T-helper 17 cell (primary cell): Measurements from ENCODE around the gene ALDOB. TPM values are rescaled to one million over a fixed set of nuclear protein-coding genes. Genes with fewer than 3 reads are reported as not detected.
"Not testable (repeated sequence)": the region's sequence is repeated elsewhere in the genome, so short reads cannot be mapped to it uniquely, and the experiment has no call there.

Experiments
- ATAC-seq: fragments of 150-1000 bp; cut with Tn5 transposase; 2 replicates; pipeline ENCODE4 v1.10.0; 2021; ENCODE audit warnings: mild to moderate bottlenecking, moderate library complexity
- DNase-seq, 3 donors: peaks; one replicate each; pipeline versions ENCODE4 v3.0.0 to v3.0.0-alpha.2; 2020 to 2021
- H3K9me3 ChIP-seq: one replicate; pipeline ENCODE4 v1.7.0; 2013; ENCODE audit warnings: low read length, mild to moderate bottlenecking; ENCODE audit not compliant: control insufficient read depth, poor library complexity, severe bottlenecking
- H3K27ac Mint-ChIP-seq: one replicate; pipeline ENCODE4 v1.8.0; 2022; ENCODE audit warnings: mild to moderate bottlenecking, moderate library complexity, mixed read lengths
- H3K27me3 Mint-ChIP-seq: one replicate; pipeline ENCODE4 v1.8.0; 2022; ENCODE audit warnings: mixed read lengths
- H3K36me3 Mint-ChIP-seq: one replicate; pipeline ENCODE4 v1.8.0; 2022; ENCODE audit warnings: low read depth, mixed read lengths
- H3K4me1 Mint-ChIP-seq: one replicate; pipeline ENCODE4 v1.8.0; 2022; ENCODE audit warnings: mild to moderate bottlenecking, mixed read lengths
- H3K4me3 Mint-ChIP-seq: one replicate; pipeline ENCODE4 v1.8.0; 2022; ENCODE audit warnings: mild to moderate bottlenecking, moderate library complexity, mixed read lengths
- total RNA-seq, 4 donors: library from RNA in 2 of 4; stranded (reverse) in 2 of 4; gene quantifications; one replicate each; pipeline ENCODE4 v1.2.3 and lab custom pipeline; 2022 to 2026

Gene ALDOB
- total RNA-seq, 2 donors from 2014 or later, result not detected

DNA sequence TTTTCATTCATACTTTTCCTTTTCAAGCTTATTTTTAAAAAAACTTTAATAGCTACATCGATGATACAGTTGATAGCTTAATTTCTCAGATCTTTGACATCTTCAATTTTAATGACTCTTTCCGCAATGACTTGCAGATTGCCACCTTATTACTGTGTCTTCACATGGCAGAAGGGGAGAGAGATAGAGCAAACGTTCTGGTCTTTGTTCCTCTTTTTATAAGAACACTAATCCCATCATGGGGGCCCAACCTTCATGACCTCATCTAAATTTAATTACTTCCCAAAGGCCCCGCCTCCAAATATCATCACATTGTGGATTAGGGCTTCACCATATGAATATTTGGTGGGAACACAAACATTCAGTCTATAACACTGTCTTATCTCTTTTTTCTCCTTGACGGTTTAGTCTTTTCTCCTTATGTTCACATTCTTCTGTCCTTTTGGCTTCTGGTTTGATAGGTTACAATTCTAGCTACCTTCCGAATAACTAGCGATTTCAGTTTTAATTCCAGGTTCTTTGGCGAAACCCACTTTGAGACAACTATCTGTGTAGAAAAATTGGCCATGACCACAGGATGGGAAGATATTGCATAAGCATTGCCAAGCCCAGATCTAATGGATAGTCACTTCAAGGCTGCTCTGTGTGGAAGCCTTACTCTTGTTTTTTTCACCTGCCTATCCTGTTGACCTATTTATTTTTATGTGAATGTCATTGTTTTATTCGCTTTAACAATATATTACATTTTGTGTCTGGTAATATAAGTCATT lies 31.9 kb downstream of the ALDOB start:
- ATAC-seq, result no peak
- no peak for DNase-seq
- H3K9me3 ChIP-seq, result peaks cover 29% of the 10 kb centered on the region
- H3K4me3 Mint-ChIP-seq, result no peak overlapping the region
- H3K4me1 Mint-ChIP-seq, result peaks cover 19% of the 10 kb centered on the region
- H3K36me3 Mint-ChIP-seq, result peaks cover 32% of the 10 kb centered on the region
- no peaks in the 10 kb centered on the region for H3K27me3 Mint-ChIP-seq
- no peak overlapping the region for H3K27ac Mint-ChIP-seq

DNA sequence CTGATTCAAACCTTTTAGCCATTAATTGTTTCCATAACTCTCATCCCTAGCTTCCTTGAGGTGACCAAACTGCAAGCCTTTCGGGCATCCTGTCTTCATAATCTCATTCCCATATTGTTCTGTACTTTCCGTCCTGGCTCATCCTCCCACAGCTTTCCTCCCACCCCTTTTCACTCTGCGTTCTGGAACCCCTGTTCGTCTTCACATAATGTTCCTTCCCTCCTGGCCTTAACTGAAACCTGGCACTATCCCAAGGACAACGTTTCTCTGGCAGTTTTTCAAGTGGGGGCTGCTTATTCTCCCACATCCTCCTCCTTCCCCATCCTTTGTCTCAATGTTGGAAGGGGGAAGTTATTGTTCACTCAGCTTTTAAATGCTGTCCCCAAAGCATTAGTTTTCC lies 35.5 kb downstream of the ALDOB start:
- Mint-ChIP-seq H3K36me3 (peaks cover 30% of the 10 kb centered on the region), H3K4me1 (peaks cover 38% of the 10 kb centered on the region), H3K27ac (peak overlapping the region; percentile 99), H3K4me3 (peak overlapping the region; percentile 67), H3K27me3 (no peaks in the 10 kb centered on the region)
- no peak for DNase-seq
- no peak for ATAC-seq
- H3K9me3 ChIP-seq, result peaks cover 3% of the 10 kb centered on the region

DNA sequence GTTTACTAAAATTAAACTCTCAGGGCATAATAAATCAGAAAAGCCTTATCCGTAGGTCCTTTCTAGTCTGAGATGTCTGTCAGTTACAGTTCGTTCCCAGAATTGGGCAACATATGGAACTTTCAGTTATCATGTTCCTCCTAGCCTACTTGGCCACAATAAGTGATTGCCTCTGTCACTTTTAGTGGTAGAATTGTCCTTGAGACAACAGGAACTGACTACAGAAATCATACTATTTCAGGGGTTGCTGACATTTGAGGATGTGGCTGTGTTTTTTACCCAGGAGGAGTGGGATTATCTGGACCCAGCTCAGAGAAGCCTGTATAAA lies 36.0 kb downstream of the ALDOB start:
- H3K9me3 ChIP-seq, result peaks cover 3% of the 10 kb centered on the region
- Mint-ChIP-seq H3K4me1 (peaks cover 42% of the 10 kb centered on the region), H3K27me3 (no peaks in the 10 kb centered on the region), H3K36me3 (peaks cover 29% of the 10 kb centered on the region), H3K27ac (peak overlapping the region; percentile 99), H3K4me3 (peak overlapping the region; percentile 99)
- DNase-seq (no peak), ATAC-seq (no peak)

DNA sequence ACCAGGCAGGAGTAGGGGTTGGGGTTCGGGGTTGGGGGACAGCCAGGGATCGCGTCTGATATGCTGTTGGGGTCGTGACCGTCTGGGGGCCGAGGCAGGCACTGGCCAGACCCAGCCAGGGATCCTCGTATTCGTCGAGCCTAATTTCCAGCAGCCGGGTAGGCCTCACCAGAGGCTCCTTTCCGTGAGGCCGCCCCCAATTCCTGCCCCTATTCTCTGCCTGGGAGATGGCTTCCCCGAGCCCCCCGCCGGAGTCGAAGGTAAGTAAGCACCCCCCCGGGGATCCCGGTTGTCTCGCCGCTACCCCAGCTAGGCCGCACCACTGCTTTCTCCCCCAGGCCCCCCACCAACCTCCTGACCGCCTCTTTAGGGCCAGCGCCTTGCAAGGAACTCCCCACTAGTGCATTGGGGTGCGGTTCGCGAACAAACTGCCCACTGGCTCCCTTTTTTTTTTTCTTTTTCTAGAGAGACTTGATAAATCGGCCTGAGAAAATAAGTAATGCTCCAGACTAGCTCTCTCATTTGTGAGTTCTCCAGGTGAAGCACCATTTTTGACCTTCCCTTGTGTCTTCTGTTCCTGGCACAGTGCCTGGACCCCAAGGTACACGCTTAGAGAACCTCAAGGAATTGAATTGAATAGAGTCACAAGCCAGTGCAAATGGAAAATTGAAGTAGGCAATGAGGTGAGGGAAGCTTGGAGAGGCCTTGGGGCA lies 36.5 kb downstream of the ALDOB start:
- Mint-ChIP-seq H3K4me1 (peaks cover 45% of the 10 kb centered on the region), H3K27ac (peak overlapping the region; percentile 99)

DNA sequence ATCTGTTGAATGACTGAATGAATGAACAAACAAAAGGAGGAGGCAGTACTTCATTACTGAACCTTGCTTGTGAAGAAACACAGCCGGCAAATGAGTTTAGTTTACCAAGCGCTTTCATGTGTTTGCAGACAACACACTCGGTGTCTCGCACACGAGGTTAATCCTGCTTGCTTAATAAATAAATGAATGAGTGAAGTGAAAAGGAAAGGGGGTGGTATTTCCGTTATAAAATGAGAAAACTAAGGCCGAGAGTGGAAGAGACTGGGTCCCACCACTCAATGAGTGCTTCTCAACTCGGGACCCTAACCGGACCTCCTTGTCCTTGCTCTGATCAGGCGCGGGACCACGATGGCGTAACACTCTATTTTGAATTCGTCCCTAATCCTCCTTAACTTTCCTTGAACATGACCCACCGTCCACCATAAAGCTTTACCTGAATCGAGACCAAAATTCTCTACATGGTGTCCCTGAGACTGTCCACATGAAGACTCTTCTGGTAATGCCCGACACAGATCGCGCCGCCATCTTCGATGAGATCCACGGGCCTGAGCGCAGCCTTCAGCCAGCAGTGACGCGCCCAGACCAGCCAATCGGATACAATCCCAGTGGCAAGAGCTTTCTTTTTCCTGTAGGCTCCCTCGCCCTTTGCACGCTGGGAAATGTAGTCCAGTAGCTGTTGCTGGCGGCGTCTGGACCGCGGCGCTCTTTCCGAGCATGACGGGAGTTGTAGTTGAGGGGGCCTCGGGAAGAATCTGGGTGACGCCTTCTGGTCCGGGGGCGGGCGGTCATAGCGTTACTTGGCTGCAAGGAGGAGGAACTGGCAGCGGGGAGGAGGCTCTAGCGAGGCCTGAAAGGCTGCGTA lies 37.3 kb downstream of the ALDOB start, which contains the start of the genes MRPL50 and ZNF189:
Gene MRPL50 (minus strand): TSS at position 551 of the 862 bp plus-strand sequence. CDS start 26 bp downstream, at position 525.
Gene ZNF189 (plus strand): TSS at position 784 of the 862 bp plus-strand sequence. CDS start 306 bp downstream, outside the sequence.
- H3K4me1 Mint-ChIP-seq, result peaks cover 45% of the 10 kb centered on the region
- H3K4me3 Mint-ChIP-seq, result peak within 1 kb of the TSS; percentile 99
- DNase-seq (peak; percentile 88 to 92 (median 92)), ATAC-seq (peak; percentile 96)
- no peaks in the 10 kb centered on the region for H3K27me3 Mint-ChIP-seq
- no peaks in the 10 kb centered on the region for H3K9me3 ChIP-seq
- peaks cover 25% of the 10 kb centered on the region for H3K36me3 Mint-ChIP-seq
- peak within 1 kb of the TSS; percentile 99 for H3K27ac Mint-ChIP-seq

More for the DNA sequence above, 36.5 kb downstream of the ALDOB start:
- DNase-seq (peak in 1 of 3 donors; percentile 6), ATAC-seq (peak; percentile 6)
- H3K27me3 Mint-ChIP-seq, result no peaks in the 10 kb centered on the region
- peaks cover 29% of the 10 kb centered on the region for H3K36me3 Mint-ChIP-seq
- H3K9me3 ChIP-seq, result peaks cover 3% of the 10 kb centered on the region
- H3K4me3 Mint-ChIP-seq, result peak overlapping the region; percentile 99

DNA sequence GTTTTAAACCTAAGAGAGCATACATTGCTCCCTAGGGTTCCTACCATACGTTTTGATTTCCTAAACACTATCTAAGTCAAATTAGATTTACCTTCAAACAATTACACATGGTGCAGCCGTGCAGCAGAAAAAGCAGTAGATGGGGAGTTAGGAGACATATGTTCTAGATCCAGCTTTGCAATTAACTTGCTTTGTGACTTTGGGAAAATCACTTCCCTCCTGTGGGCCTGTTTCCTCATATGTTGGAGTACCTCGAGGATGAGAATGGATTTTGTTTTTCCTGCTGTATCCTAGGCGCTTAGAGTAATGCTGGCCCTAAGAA lies 37.9 kb downstream of the ALDOB start:
- peaks cover 20% of the 10 kb centered on the region for H3K36me3 Mint-ChIP-seq
- no peaks in the 10 kb centered on the region for H3K9me3 ChIP-seq
- DNase-seq, result no peak
- H3K27me3 Mint-ChIP-seq, result no peaks in the 10 kb centered on the region
- peak overlapping the region; percentile 99 for H3K4me3 Mint-ChIP-seq
- ATAC-seq, result no peak
- H3K4me1 Mint-ChIP-seq, result peaks cover 50% of the 10 kb centered on the region
- H3K27ac Mint-ChIP-seq, result peak overlapping the region; percentile 99

DNA sequence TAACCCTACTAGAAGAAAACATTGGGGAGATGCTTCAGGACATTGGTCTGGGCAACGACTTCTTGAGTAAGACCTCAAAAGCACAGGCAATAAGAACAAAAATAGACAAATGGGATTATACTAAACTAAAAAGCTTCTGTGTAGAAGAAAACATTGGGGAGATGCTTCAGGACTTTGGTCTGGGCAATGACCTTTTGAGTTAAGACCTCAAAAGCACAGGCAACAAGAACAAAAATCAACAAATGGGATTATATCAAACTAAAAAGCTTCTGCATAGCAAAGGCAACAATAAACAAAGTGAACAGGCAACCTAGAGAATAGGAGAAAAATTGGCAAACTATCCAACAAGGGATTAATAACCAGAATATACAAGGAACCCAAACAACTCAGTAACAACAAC lies 40.9 kb downstream of the ALDOB start:
- no peak overlapping the region for H3K4me3 Mint-ChIP-seq
- H3K4me1 Mint-ChIP-seq, result peaks cover 47% of the 10 kb centered on the region
- no peak for DNase-seq
- no peak for ATAC-seq
- H3K36me3 Mint-ChIP-seq, result peaks cover 4% of the 10 kb centered on the region
- no peaks in the 10 kb centered on the region for H3K27me3 Mint-ChIP-seq
- no peak overlapping the region for H3K27ac Mint-ChIP-seq
- no peaks in the 10 kb centered on the region for H3K9me3 ChIP-seq

DNA sequence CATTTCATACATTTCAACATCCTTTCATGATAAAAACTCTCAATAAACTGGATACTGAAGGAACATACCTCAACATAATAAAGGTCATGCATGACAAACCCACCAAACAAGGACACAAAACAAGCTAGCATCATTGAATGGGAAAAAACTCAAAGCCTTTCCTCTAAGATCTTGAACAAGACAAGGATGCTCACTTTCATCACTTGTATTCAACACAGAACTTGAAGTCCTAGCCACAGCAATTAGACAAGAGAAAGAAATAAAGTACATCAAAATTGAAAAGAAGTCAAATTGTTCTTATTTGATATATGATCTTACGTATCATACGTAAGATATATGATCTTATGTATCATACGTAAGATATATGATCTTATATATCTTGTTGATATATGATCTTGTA lies 42.4 kb downstream of the ALDOB start:
- no peaks in the 10 kb centered on the region for H3K9me3 ChIP-seq
- Mint-ChIP-seq H3K36me3 (no peaks in the 10 kb centered on the region), H3K27me3 (no peaks in the 10 kb centered on the region), H3K4me3 (no peak overlapping the region), H3K27ac (no peak overlapping the region), H3K4me1 (peaks cover 43% of the 10 kb centered on the region)
- DNase-seq (no peak), ATAC-seq (no peak)

DNA sequence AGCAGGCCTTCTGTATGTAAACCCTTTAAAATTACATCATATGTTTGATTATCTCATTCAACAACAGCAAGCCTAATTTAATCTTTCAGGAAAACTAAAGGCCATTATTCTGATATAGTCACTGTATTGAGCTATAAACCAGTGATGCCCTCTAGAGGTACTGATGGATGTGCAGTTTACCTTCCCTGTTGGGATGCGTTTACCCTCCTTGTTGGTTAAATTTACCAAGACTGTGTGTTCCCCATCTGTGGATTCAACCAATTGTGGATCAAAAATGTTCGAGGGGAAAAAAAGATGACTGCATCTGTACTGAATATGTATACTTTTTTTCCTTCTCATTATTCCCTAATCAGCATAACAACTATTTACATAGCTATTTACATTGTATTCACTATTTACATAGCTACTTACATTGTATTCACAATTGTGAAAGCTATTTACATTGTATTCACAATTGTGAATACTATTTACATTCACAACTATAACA lies 47.0 kb downstream of the ALDOB start:
- no peaks in the 10 kb centered on the region for H3K36me3 Mint-ChIP-seq
- no peak for ATAC-seq
- no peak overlapping the region for H3K4me3 Mint-ChIP-seq
- peaks cover 22% of the 10 kb centered on the region for H3K4me1 Mint-ChIP-seq
- no peaks in the 10 kb centered on the region for H3K9me3 ChIP-seq
- H3K27ac Mint-ChIP-seq, result no peak overlapping the region
- H3K27me3 Mint-ChIP-seq, result no peaks in the 10 kb centered on the region
- no peak for DNase-seq

DNA sequence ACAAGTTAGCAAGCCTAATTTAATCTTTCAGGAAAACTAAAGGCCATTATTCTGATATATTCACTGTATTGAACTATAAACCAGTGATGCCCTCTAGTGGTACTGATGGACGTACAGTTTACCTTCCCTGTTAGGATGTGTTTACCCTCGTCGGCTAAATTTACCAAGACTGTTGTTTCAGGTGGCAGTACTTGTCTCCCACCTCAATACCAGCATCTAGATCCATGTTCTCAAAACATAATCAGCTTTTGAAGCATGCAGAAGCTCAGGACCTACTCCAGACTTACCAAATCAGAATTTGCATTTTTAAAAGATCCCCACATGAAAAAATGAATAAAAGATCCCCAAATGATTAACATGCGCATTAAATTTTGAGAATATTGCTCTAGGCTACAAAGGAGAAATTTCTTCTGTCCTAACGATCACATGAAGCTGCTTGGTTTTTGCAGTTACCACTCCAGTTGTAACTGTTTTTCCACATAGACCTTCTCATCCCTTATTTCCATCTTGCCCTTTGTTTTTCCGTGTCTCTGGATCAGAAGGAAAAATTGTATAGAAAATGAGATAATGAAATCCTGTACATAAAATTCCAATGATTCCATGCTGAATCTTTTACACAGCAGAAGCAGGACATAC lies 47.6 kb downstream of the ALDOB start:
- DNase-seq (no peak), ATAC-seq (peak; percentile 80)
- H3K27ac Mint-ChIP-seq, result no peak overlapping the region
- H3K9me3 ChIP-seq, result no peaks in the 10 kb centered on the region
- H3K4me3 Mint-ChIP-seq, result no peak overlapping the region
- no peaks in the 10 kb centered on the region for H3K27me3 Mint-ChIP-seq
- no peaks in the 10 kb centered on the region for H3K36me3 Mint-ChIP-seq
- peaks cover 20% of the 10 kb centered on the region for H3K4me1 Mint-ChIP-seq

DNA sequence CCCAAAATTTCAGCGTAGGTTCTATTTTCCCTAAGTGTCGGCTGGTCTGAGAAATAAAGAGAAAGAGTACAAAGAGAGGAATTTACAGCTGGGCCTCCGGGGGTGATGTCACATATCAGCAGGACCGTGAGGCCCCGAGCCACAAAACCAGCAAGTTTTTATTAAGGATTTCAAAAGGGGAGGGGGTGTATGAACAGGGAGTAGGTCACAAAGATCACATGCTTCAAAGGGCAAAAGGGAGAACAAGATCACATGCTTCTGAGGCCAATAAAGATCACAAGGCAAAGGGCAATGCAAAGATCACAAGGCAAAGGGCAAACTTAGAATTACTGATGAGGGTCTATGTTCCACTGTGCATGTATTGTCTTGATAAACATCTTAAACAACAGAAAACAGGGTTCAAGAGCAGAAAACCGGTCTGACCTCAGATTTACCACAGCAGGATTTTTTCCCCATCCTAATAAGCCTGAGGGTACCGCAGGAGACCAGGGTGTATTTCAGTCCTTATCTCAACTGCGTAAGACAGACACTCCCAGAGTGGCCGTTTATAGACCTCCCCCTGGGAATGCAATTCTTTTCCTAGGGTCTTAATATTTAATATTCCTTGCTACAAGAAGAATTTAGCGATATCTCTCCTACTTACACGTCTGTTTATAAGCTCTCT lies 50.6 kb downstream of the ALDOB start, which contains the start of gene BAAT:
Gene BAAT (minus strand): TSS at position 134 of the 664 bp plus-strand sequence. CDS start 13,602 bp downstream, outside the sequence.
- ATAC-seq, DNase-seq: not testable (repeated sequence)

DNA sequence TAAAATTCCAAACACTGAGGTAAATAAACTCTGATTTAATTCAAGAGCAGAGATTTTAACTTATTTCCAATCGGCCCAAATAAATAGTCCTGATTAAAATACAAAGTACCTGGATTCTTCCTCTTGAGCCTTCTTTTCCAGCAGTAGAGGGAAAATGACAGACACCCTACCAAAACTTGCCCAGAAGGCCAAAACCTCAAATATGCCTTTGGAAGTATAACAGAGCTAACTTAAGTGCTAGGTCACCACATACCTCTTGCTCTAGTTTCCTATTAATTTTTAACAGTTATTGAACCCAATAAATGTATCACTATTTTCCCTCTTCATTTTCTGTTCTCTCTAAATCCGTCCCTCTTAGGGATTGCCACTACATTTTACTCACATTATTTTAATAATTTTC lies 52.2 kb downstream of the ALDOB start:
- ATAC-seq (no peak), DNase-seq (no peak)
- Mint-ChIP-seq H3K36me3 (no peaks in the 10 kb centered on the region), H3K4me3 (no peak overlapping the region), H3K27ac (no peak overlapping the region), H3K4me1 (peaks cover 2% of the 10 kb centered on the region), H3K27me3 (no peaks in the 10 kb centered on the region)
- H3K9me3 ChIP-seq, result no peaks in the 10 kb centered on the region

More for the DNA sequence above, 50.6 kb downstream of the ALDOB start, which contains the start of gene BAAT:
- H3K9me3 ChIP-seq, H3K4me3 Mint-ChIP-seq, H3K4me1 Mint-ChIP-seq, H3K27me3 Mint-ChIP-seq, H3K27ac Mint-ChIP-seq, H3K36me3 Mint-ChIP-seq: not testable (repeated sequence)
